ENCODE results near the gene KRT85. TPM values are rescaled to one million over a fixed set of nuclear protein-coding genes. Genes with fewer than 3 reads are reported as not detected.

The KRT85 gene
- total RNA-seq, 2 donors from 2014 or later = not detected

- no peak for ATAC-seq
- intact Hi-C loops (cut with DNase I) = no loop called here
- no peak for DNase-seq
Measured at GRCh38 chr12:52341066-52341580, 26.2 kb downstream of the KRT85 start.

- intact Hi-C loops (cut with DNase I) = no loop called here
- DNase-seq (no peak), ATAC-seq (no peak)
Measured at GRCh38 chr12:52338241-52338960, 28.9 kb downstream of the KRT85 start.

- intact Hi-C loops (cut with DNase I) = no loop called here
- no peak for DNase-seq
- ATAC-seq = no peak
Measured at GRCh38 chr12:52337054-52337453, 30.2 kb downstream of the KRT85 start.

GRCh38 chr12:52336641-52337040 is 30.6 kb downstream of the KRT85 start:
- intact Hi-C loops (cut with DNase I) = no loop called here
- ATAC-seq (no peak), DNase-seq (no peak)

- ATAC-seq = no peak
- no peak for DNase-seq
- intact Hi-C loops (cut with DNase I) = no loop called here
Measured at GRCh38 chr12:52335598-52336262, 31.6 kb downstream of the KRT85 start.

GRCh38 chr12:52334185-52334584 is 33.1 kb downstream of the KRT85 start:
- no peak for ATAC-seq
- intact Hi-C loops (cut with DNase I) = no loop called here
- no peak for DNase-seq

- DNase-seq = no peak
- no peak for ATAC-seq
- intact Hi-C loops (cut with DNase I) = no loop called here
Measured at GRCh38 chr12:52333321-52333720, 34.0 kb downstream of the KRT85 start.

GRCh38 chr12:52332381-52332780 is 34.9 kb downstream of the KRT85 start:
- no peak for ATAC-seq
- no peak for DNase-seq
- intact Hi-C loops (cut with DNase I) = no loop called here

- ATAC-seq (no peak), DNase-seq (no peak)
- intact Hi-C loops (cut with DNase I) = no loop called here
Measured at GRCh38 chr12:52331833-52332232, 35.4 kb downstream of the KRT85 start.

- DNase-seq (no peak), ATAC-seq (no peak)
- intact Hi-C loops (cut with DNase I) = no loop called here
Measured at GRCh38 chr12:52331039-52331438, 36.2 kb downstream of the KRT85 start.

- intact Hi-C loops (cut with DNase I) = loop anchor here (2.0 to 10.0 kb wide), 2 partner anchors 171 to 173 kb away; no protein-coding TSS in a partner anchor
- DNase-seq (no peak), ATAC-seq (peak in 1 of 2 donors; percentile 27)
Measured at GRCh38 chr12:52327830-52328500, 39.3 kb downstream of the KRT85 start.

GRCh38 chr12:52327052-52327829 is 40.0 kb downstream of the KRT85 start:
- DNase-seq (peak; percentile 78), ATAC-seq (peak; percentile 82 to 94)

GRCh38 chr12:52324153-52324444 is 43.2 kb downstream of the KRT85 start:
- DNase-seq (no peak), ATAC-seq (no peak)
- intact Hi-C loops (cut with DNase I) = loop anchor here in 1 of 2 donors (10.0 kb wide), 1 partner anchor 169 kb away; no protein-coding TSS in a partner anchor

More at GRCh38 chr12:52327052-52327829, 40.0 kb downstream of the KRT85 start:
- intact Hi-C loops (cut with DNase I) = loop anchor here (2.0 to 10.0 kb wide), 2 partner anchors 170 to 172 kb away; no protein-coding TSS in a partner anchor

GRCh38 chr12:52323416-52324152 is 43.7 kb downstream of the KRT85 start:
- no peak for ATAC-seq
- intact Hi-C loops (cut with DNase I) = loop anchor here in 1 of 2 donors (10.0 kb wide), 1 partner anchor 169 kb away; no protein-coding TSS in a partner anchor
- DNase-seq = no peak

- intact Hi-C loops (cut with DNase I) = loop anchor here in 1 of 2 donors (10.0 kb wide), 1 partner anchor 168 kb away; no protein-coding TSS in a partner anchor
- ATAC-seq = no peak
- DNase-seq = no peak
Measured at GRCh38 chr12:52323001-52323400, 44.3 kb downstream of the KRT85 start.

GRCh38 chr12:52322069-52322468 is 45.2 kb downstream of the KRT85 start:
- intact Hi-C loops (cut with DNase I) = loop anchor here in 1 of 2 donors (10.0 kb wide), 1 partner anchor 167 kb away; no protein-coding TSS in a partner anchor
- ATAC-seq = no peak
- DNase-seq = no peak

- intact Hi-C loops (cut with DNase I) = loop anchor here in 1 of 2 donors (10.0 kb wide), 1 partner anchor 167 kb away; no protein-coding TSS in a partner anchor
- ATAC-seq = no peak
- no peak for DNase-seq
Measured at GRCh38 chr12:52321418-52321817, 45.9 kb downstream of the KRT85 start.

GRCh38 chr12:52320784-52321400 is 46.4 kb downstream of the KRT85 start, which contains the start of gene KRT83:
TSS of gene KRT83 (minus strand) at chr12:52321398. CDS start at chr12:52321335, 63 bp downstream.
- DNase-seq (no peak), ATAC-seq (no peak)
- intact Hi-C loops (cut with DNase I) = loop anchor here in 1 of 2 donors (10.0 kb wide), 1 partner anchor 166 kb away; no protein-coding TSS in a partner anchor
